D341Med (cell line): ENCODE data around the gene PCNX1.

Experiments
- DNase-seq: peaks from one replicate; pipeline ENCODE4 v3.0.0; 2012; ENCODE audit warnings: low spot score

PCNX1 gene

GRCh38 chr14:70888681-70889175 lies 18.5 kb upstream of the PCNX1 start:
- no peak for DNase-seq

GRCh38 chr14:70889555-70889954 lies 17.7 kb upstream of the PCNX1 start:
- DNase-seq: no peak

- DNase-seq: no peak
These were observed 16.2 kb upstream of the PCNX1 start for GRCh38 chr14:70890826-70891659.

- no peak for DNase-seq
These were observed 15.5 kb upstream of the PCNX1 start for GRCh38 chr14:70891737-70892136.

GRCh38 chr14:70893062-70893845 lies 14.0 kb upstream of the PCNX1 start:
- DNase-seq: no peak

- DNase-seq: no peak
These were observed 13.4 kb upstream of the PCNX1 start for GRCh38 chr14:70893858-70894291.

- no peak for DNase-seq
These were observed 12.4 kb upstream of the PCNX1 start for GRCh38 chr14:70894868-70895267.

GRCh38 chr14:70896317-70896716 lies 10.9 kb upstream of the PCNX1 start:
- no peak for DNase-seq

- DNase-seq: no peak
These were observed 10.3 kb upstream of the PCNX1 start for GRCh38 chr14:70896981-70897380.

- no peak for DNase-seq
These were observed 9.8 kb upstream of the PCNX1 start for GRCh38 chr14:70897464-70897863.

GRCh38 chr14:70898111-70898745 lies 9.0 kb upstream of the PCNX1 start:
- DNase-seq: no peak

- DNase-seq: no peak
These were observed 6.0 kb upstream of the PCNX1 start for GRCh38 chr14:70901269-70901668.

- DNase-seq: no peak
These were observed 5.1 kb upstream of the PCNX1 start for GRCh38 chr14:70902184-70902583.

GRCh38 chr14:70904373-70904772 lies 2.9 kb upstream of the PCNX1 start:
- peak; percentile 71 for DNase-seq

GRCh38 chr14:70905301-70905700 lies 2.0 kb upstream of the PCNX1 start:
- no peak for DNase-seq

- DNase-seq: no peak
These were observed 475 bp upstream of the PCNX1 start for GRCh38 chr14:70906793-70907175.

- peak; percentile 60 for DNase-seq
These were observed 1.0 kb downstream of the PCNX1 start for GRCh38 chr14:70907996-70908934.

- no peak for DNase-seq
These were observed 1.8 kb downstream of the PCNX1 start for GRCh38 chr14:70908935-70909641.

- no peak for DNase-seq
These were observed 2.7 kb downstream of the PCNX1 start for GRCh38 chr14:70909733-70910614.

- no peak for DNase-seq
These were observed 8.2 kb downstream of the PCNX1 start for GRCh38 chr14:70915415-70915814.
